ENCODE measurements around the gene DPP6.

Gene DPP6

DNA sequence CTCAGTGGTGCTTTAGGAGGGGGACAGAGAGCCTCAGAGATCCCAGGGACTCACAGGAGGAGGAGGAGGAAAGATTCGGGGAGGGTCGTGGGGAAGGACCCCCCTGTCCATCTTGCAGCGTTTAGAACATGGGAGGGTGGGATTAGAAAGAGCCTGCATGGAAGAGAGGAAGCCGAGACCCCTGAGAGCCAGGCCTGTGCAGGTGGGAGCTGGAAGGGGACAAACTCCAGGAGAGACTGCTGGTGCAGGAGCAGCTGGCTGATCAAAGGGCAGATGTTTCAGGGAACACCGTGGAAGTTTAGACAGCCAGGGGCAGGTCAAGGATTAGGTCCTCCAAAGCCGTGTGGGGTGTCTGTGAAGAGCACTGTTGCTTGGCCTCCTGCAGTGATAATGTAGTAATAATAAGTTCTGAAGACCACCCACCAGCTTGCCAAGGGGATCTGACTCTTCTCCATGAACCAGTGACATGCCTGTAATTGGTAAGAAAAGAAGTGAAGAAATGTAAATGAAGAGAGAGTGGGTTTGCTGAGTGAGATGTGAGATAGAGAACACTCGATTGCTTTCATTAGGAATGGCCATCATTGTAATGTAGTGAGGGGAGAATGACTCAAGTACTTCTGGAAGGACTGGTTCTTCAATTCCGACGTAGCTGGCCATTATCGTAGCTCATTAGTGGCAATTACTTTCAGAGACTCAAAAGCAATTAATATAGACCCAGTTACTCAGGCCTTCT, 525.1 kb downstream of the DPP6 start:
- H3K36me3 ChIP-seq (ENCODE audit: insufficient read depth, low read length), result no peaks in the 10 kb centered on the region
- H3K9me3 ChIP-seq (ENCODE audit: insufficient read depth, low read depth, low read length), result peaks cover 4% of the 10 kb centered on the region; the same call in 1 of the 2 replicates
- TF ChIP-seq CTCF (conservative IDR thresholded peaks at IDR 0.05; ENCODE audit: low read length) (no peak), EZH2phosphoT487 (IDR thresholded peaks at IDR 0.05; ENCODE audit: borderline replicate concordance) (no peak)
- H3K4me2 ChIP-seq (ENCODE audit: low read depth, low read length, poor library complexity, severe bottlenecking), result no peak overlapping the region
- H3K27me3 ChIP-seq (ENCODE audit: insufficient read depth, low read length, poor library complexity, severe bottlenecking), result no peaks in the 10 kb centered on the region
- H3K4me3 ChIP-seq (ENCODE audit: low read length, poor library complexity, severe bottlenecking), result no peak overlapping the region
- no peak overlapping the region for H3K9ac ChIP-seq (ENCODE audit: low read depth, low read length, poor library complexity, severe bottlenecking)
- H4K20me1 ChIP-seq (ENCODE audit: insufficient read depth, low read length, poor library complexity, severe bottlenecking), result no peaks in the 10 kb centered on the region
- no peaks in the 10 kb centered on the region for H3K4me1 ChIP-seq (ENCODE audit: insufficient read depth, low read length, poor library complexity, severe bottlenecking)
- no peaks in the 10 kb centered on the region for H3K9me2 ChIP-seq (replicated peaks; ENCODE audit: low read depth, low read length)
- no peaks in the 10 kb centered on the region for H3K79me2 ChIP-seq (ENCODE audit: insufficient read depth, low read length)
- H2AFZ ChIP-seq (ENCODE audit: low read length), result no peak overlapping the region
- no peaks in the 10 kb centered on the region for H3F3A ChIP-seq (ENCODE audit: low read depth)

- H2AFZ ChIP-seq (ENCODE audit: low read length), result no peak overlapping the region
- no peaks in the 10 kb centered on the region for H4K20me1 ChIP-seq (ENCODE audit: insufficient read depth, low read length, poor library complexity, severe bottlenecking)
- no peaks in the 10 kb centered on the region for H3F3A ChIP-seq (ENCODE audit: low read depth)
- TF ChIP-seq CTCF (conservative IDR thresholded peaks at IDR 0.05; ENCODE audit: low read length), result no peak
- TF ChIP-seq EZH2phosphoT487 (IDR thresholded peaks at IDR 0.05; ENCODE audit: borderline replicate concordance), result no peak
- no peaks in the 10 kb centered on the region for H3K9me2 ChIP-seq (replicated peaks; ENCODE audit: low read depth, low read length)
- no peaks in the 10 kb centered on the region for H3K27me3 ChIP-seq (ENCODE audit: insufficient read depth, low read length, poor library complexity, severe bottlenecking)
- H3K4me2 ChIP-seq (ENCODE audit: low read depth, low read length, poor library complexity, severe bottlenecking), result no peak overlapping the region
- H3K79me2 ChIP-seq (ENCODE audit: insufficient read depth, low read length), result no peaks in the 10 kb centered on the region
- H3K4me1 ChIP-seq (ENCODE audit: insufficient read depth, low read length, poor library complexity, severe bottlenecking), result no peaks in the 10 kb centered on the region
- no peaks in the 10 kb centered on the region for H3K36me3 ChIP-seq (ENCODE audit: insufficient read depth, low read length)
- H3K4me3 ChIP-seq (ENCODE audit: low read length, poor library complexity, severe bottlenecking), result no peak overlapping the region
- H3K9ac ChIP-seq (ENCODE audit: low read depth, low read length, poor library complexity, severe bottlenecking), result no peak overlapping the region
- peaks cover 4% of the 10 kb centered on the region; the same call in 1 of the 2 replicates for H3K9me3 ChIP-seq (ENCODE audit: insufficient read depth, low read depth, low read length)
Measured at GRCh38 chr7:154578336-154578735, 526.1 kb downstream of the DPP6 start.

DNA sequence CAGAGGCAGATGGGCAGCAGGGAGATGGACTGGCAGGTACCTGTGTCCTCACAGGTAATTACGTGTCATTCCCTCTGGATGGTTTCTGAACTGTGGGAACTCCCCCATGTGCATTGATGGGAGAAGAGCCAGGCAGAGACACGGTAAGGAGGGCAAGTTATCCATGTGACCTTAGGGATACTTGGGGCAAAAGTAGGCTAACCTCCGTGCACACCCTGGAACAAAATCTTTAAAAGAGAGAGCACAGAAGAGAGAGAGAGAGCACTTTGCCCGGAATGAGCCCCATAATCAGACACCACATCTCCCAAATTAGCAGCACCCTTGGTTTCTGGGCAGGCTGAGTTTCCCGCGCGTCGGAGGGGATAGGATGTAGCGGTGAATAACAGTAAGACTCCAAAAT, 527.5 kb downstream of the DPP6 start:
- peaks cover 4% of the 10 kb centered on the region; the same call in 1 of the 2 replicates for H3K9me3 ChIP-seq (ENCODE audit: insufficient read depth, low read depth, low read length)
- TF ChIP-seq EZH2phosphoT487 (IDR thresholded peaks at IDR 0.05; ENCODE audit: borderline replicate concordance), result no peak
- TF ChIP-seq CTCF (conservative IDR thresholded peaks at IDR 0.05; ENCODE audit: low read length), result no peak
- no peaks in the 10 kb centered on the region for H3K4me1 ChIP-seq (ENCODE audit: insufficient read depth, low read length, poor library complexity, severe bottlenecking)
- no peak overlapping the region for H3K4me2 ChIP-seq (ENCODE audit: low read depth, low read length, poor library complexity, severe bottlenecking)
- no peaks in the 10 kb centered on the region for H3K36me3 ChIP-seq (ENCODE audit: insufficient read depth, low read length)
- H3K9me2 ChIP-seq (replicated peaks; ENCODE audit: low read depth, low read length), result no peaks in the 10 kb centered on the region
- no peaks in the 10 kb centered on the region for H3K79me2 ChIP-seq (ENCODE audit: insufficient read depth, low read length)
- H3K4me3 ChIP-seq (ENCODE audit: low read length, poor library complexity, severe bottlenecking), result no peak overlapping the region
- H3K27me3 ChIP-seq (ENCODE audit: insufficient read depth, low read length, poor library complexity, severe bottlenecking), result no peaks in the 10 kb centered on the region
- H3F3A ChIP-seq (ENCODE audit: low read depth), result no peaks in the 10 kb centered on the region
- H3K9ac ChIP-seq (ENCODE audit: low read depth, low read length, poor library complexity, severe bottlenecking), result no peak overlapping the region
- H2AFZ ChIP-seq (ENCODE audit: low read length), result no peak overlapping the region
- H4K20me1 ChIP-seq (ENCODE audit: insufficient read depth, low read length, poor library complexity, severe bottlenecking), result no peaks in the 10 kb centered on the region

Measured in Loucy (cell line).